Esophagus squamous epithelium (tissue), 4 donors: ENCODE measurements around the gene CACNA2D3.

Source experiments
- CTCF ChIP-seq, 6 experiments: fragments of 450-650 bp in 4 of 6; fragments of 200-600 bp in 2 of 6; sonication (generic) in 2 of 6; IDR thresholded peaks; one replicate each; pipeline ENCODE4 v1.5.1; 2016 to 2019; ENCODE audit warnings: antibody characterized with exemption in 6 of 6, mild to moderate bottlenecking in 4 of 6, moderate library complexity in 4 of 6
- POLR2A ChIP-seq, 4 donors: fragments of 450-650 bp; IDR thresholded peaks; one replicate each; pipeline ENCODE4 v1.6.1; 2017; ENCODE audit warnings: antibody characterized with exemption in 4 of 4, mild to moderate bottlenecking in 4 of 4, moderate library complexity in 3 of 4

DNA sequence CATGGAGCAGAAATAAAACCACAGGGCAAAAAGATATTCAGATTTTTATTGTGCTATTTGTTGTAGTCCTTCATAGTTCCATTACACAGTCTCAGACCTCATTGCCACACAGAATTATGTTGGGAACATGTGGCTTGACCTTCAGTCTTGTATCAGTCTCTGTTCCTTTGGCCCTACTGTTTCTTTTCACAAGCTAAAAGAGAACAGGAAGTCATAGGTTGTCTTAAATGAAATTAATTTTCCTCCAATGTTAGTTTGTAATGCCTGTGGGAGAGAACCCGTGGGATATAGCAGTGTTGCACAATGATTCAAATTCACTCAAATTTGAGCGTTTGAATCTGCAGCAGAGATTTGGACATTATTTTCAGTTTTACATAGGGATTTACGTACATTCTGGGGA lies 445.6 kb downstream of the CACNA2D3 start:
- TF ChIP-seq CTCF (IDR thresholded peaks at IDR 0.05) = no peak
- TF ChIP-seq POLR2A (IDR thresholded peaks at IDR 0.05) = no peak
